Activated CD4-positive, alpha-beta memory T cell treated with anti-CD3 and anti-CD28 coated beads for 36 hours (primary cell): ENCODE data around the gene KIRREL3. TPM values are rescaled to one million over a fixed set of nuclear protein-coding genes. Genes with fewer than 3 reads are reported as not detected.

Source experiments
- CTCF ChIA-PET: fragments of 350-600 bp; sonication (Branson Sonifier 250); formaldehyde crosslinking; loops from one replicate; lab custom pipeline; 2021; ENCODE audit warnings: antibody characterized with exemption, inconsistent platforms; lab: Charles Lee
- POLR2A ChIA-PET: fragments of 350-600 bp; sonication (Branson Sonifier 250); formaldehyde crosslinking; loops from one replicate; lab custom pipeline; 2021; ENCODE audit warnings: antibody characterized with exemption; lab: Charles Lee
- DNase-seq: peaks from one replicate; pipeline ENCODE4 v3.0.0-alpha.2; 2020
- H3K27ac Mint-ChIP-seq: one replicate; pipeline ENCODE4 v1.8.0; 2021; ENCODE audit warnings: mixed read lengths
- H3K27me3 Mint-ChIP-seq: one replicate; pipeline ENCODE4 v1.8.0; 2021; ENCODE audit warnings: mixed read lengths
- H3K36me3 Mint-ChIP-seq: one replicate; pipeline ENCODE4 v1.8.0; 2021; ENCODE audit warnings: mixed read lengths
- H3K4me1 Mint-ChIP-seq: one replicate; pipeline ENCODE4 v1.8.0; 2021; ENCODE audit warnings: low read depth, mixed read lengths
- H3K4me3 Mint-ChIP-seq: one replicate; pipeline ENCODE4 v1.8.0; 2021; ENCODE audit warnings: mild to moderate bottlenecking, mixed read lengths
- H3K9me3 Mint-ChIP-seq: one replicate; pipeline ENCODE4 v1.8.0; 2021; ENCODE audit warnings: mixed read lengths
- intact Hi-C: fragments of 100-400 bp; cut with micrococcal nuclease; formaldehyde crosslinking; loops from one replicate; pipeline ENCODE4 v1.15.1; 2023
- total RNA-seq, 2 experiments: library from RNA; stranded (reverse); gene quantifications; one replicate each; pipeline ENCODE4 v1.2.3, GENCODE V29; 2021

KIRREL3 gene
- total RNA-seq, 2 experiments from 2014 or later = not detected

DNA sequence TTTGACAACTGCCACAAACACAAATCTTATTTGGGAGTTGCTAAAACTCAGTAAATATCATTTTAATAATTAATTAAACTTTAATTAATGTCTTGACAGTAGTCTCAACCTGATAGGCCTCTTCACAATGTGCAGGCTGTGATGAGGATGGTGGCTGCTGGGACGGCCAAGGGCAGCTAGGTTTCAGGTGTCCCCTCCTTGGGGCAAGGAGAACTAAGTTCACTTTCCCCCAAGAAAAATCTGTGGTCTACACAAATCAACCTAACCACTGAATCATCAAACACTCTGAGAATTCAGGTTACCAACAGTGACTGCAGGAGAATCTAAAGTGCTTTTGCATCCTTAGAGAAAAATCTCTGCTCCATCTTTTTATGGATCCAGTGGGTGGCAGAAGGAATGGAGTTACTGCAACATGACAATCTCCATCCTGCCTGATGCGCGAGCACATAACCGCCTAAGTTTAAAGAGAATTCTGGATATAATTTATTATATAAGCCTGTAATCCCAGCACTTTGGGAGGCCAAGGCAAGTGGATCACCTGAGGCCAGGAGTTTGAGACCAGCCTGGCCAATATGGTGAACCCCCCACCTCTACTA, 289.7 kb downstream of the KIRREL3 start:
- H3K27ac Mint-ChIP-seq = no peak overlapping the region
- no peaks in the 10 kb centered on the region for H3K9me3 Mint-ChIP-seq
- H3K4me3 Mint-ChIP-seq = no peak overlapping the region
- peaks cover 9% of the 10 kb centered on the region for H3K27me3 Mint-ChIP-seq
- H3K4me1 Mint-ChIP-seq = no peaks in the 10 kb centered on the region
- ChIA-PET CTCF (no interaction called here), POLR2A (no interaction called here)
- intact Hi-C loops = no loop called here
- DNase-seq = no peak
- H3K36me3 Mint-ChIP-seq = no peaks in the 10 kb centered on the region

DNA sequence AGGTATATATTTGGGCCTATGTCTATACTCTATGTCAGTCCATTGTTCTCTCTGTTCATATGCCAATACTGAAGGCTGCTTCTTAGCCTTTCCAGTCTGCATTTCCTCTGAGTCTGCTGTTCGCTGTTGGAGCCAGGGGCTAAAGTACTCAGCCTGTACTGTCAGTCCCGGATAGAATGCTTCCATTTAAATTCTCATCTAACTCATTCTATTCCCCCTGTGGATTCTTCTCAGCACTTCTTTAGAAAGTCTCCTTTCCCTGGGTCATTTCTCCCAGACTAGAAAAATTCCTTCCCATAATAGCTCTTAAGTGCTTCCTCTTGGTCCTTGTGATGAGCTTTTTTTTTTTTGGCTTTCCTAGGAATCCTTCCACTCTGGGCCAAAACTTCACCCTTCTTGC, 293.1 kb downstream of the KIRREL3 start:
- H3K27me3 Mint-ChIP-seq = peaks cover 3% of the 10 kb centered on the region
- H3K36me3 Mint-ChIP-seq = no peaks in the 10 kb centered on the region
- no peak overlapping the region for H3K4me3 Mint-ChIP-seq
- H3K9me3 Mint-ChIP-seq = no peaks in the 10 kb centered on the region
- no peak overlapping the region for H3K27ac Mint-ChIP-seq
- no peak for DNase-seq
- no peaks in the 10 kb centered on the region for H3K4me1 Mint-ChIP-seq
- intact Hi-C loops = no loop called here
- POLR2A ChIA-PET = no interaction called here
- CTCF ChIA-PET = interaction anchor here (1.0 kb wide), 1 partner anchor 9 kb away, joined by 5 read pairs; no protein-coding TSS in a partner anchor

- no peaks in the 10 kb centered on the region for H3K9me3 Mint-ChIP-seq
- POLR2A ChIA-PET = no interaction called here
- DNase-seq = no peak
- no peak overlapping the region for H3K27ac Mint-ChIP-seq
- H3K4me1 Mint-ChIP-seq = no peaks in the 10 kb centered on the region
- H3K27me3 Mint-ChIP-seq = peaks cover 3% of the 10 kb centered on the region
- intact Hi-C loops = no loop called here
- no peak overlapping the region for H3K4me3 Mint-ChIP-seq
- H3K36me3 Mint-ChIP-seq = no peaks in the 10 kb centered on the region
- CTCF ChIA-PET = no interaction called here
Observed at GRCh38 chr11:126704096-126704495, 296.5 kb downstream of the KIRREL3 start.

DNA sequence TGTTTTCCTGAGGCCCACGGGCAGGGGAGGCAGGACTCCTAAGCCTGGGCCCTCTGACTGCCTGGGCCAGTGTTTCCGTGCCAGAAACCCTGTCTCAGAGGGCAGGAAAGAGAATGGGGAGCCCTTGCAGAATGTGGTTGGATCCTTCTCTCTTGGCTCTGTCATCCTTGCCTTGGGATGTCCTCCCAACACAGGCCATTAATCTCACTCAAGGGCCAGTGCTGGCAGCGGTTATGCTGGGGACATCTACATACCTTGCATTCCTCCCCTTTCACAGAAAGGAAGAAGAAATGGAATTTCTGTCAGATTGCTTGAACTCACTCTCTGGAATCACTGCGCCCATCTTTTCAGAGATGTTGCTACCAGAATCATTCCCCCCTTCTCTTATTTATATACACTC, 296.9 kb downstream of the KIRREL3 start:
- peaks cover 1% of the 10 kb centered on the region for H3K27me3 Mint-ChIP-seq
- no peaks in the 10 kb centered on the region for H3K4me1 Mint-ChIP-seq
- POLR2A ChIA-PET = no interaction called here
- intact Hi-C loops = no loop called here
- H3K27ac Mint-ChIP-seq = no peak overlapping the region
- H3K36me3 Mint-ChIP-seq = no peaks in the 10 kb centered on the region
- CTCF ChIA-PET = no interaction called here
- DNase-seq = no peak
- no peaks in the 10 kb centered on the region for H3K9me3 Mint-ChIP-seq
- H3K4me3 Mint-ChIP-seq = no peak overlapping the region

GRCh38 chr11:126702987-126703386, 297.6 kb downstream of the KIRREL3 start:
- no peak overlapping the region for H3K27ac Mint-ChIP-seq
- POLR2A ChIA-PET = no interaction called here

DNA sequence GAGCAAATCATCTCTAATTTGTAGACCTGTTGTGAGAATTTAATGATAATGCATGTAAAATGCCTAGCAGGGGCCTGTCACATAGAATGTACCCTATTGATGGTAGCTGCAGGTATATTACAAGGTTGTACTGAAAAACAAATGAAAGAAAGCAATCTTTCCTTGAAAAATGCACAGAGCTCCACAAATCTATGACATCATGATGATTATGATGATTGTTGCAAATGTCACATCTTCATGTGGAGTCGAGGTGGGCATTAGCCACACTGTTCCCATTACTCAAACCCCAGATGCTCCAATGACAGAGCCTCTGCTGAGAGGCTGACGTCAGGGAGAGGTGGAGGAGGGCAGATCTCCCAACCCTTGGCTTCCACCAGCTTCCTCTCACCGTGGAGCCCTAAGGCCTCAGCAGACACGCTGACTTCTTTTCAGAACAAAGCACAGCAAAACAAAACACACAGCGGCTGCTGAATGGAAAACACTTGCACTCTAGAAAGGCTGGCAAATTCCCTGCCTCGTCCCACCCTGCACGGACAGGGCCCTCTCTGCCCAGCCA, 298.3 kb downstream of the KIRREL3 start:
- ChIA-PET POLR2A (no interaction called here), CTCF (no interaction called here)
- Mint-ChIP-seq H3K4me1 (no peaks in the 10 kb centered on the region), H3K27me3 (no peaks in the 10 kb centered on the region), H3K36me3 (no peaks in the 10 kb centered on the region), H3K27ac (no peak overlapping the region), H3K4me3 (no peak overlapping the region), H3K9me3 (no peaks in the 10 kb centered on the region)
- no peak for DNase-seq
- intact Hi-C loops = no loop called here

More at GRCh38 chr11:126702987-126703386, 297.6 kb downstream of the KIRREL3 start:
- Mint-ChIP-seq H3K9me3 (no peaks in the 10 kb centered on the region), H3K4me1 (no peaks in the 10 kb centered on the region), H3K36me3 (no peaks in the 10 kb centered on the region), H3K4me3 (no peak overlapping the region), H3K27me3 (no peaks in the 10 kb centered on the region)
- no peak for DNase-seq
- intact Hi-C loops = no loop called here
- CTCF ChIA-PET = no interaction called here

DNA sequence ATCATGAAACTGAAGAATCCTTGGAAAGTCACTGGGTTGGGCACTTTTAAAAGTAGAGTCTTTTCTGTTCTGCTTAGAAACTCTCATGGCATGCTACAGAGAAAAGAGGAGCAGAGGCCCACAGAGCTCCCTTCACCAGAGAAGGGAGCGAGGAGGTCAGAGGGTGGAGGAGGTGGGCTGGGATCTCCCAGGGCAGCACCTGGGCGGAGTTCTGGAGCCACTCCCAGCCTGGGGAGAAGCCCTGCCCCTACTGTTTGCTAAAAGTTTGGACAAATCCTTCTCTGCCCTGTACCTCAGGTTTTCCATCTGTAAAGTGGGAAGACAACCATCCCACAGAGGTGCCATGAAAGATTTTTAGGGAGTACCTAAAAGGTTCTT, 299.1 kb downstream of the KIRREL3 start:
- H3K4me3 Mint-ChIP-seq = no peak overlapping the region
- H3K4me1 Mint-ChIP-seq = no peaks in the 10 kb centered on the region
- CTCF ChIA-PET = no interaction called here
- H3K9me3 Mint-ChIP-seq = no peaks in the 10 kb centered on the region
- no peak overlapping the region for H3K27ac Mint-ChIP-seq
- no peak for DNase-seq
- no peaks in the 10 kb centered on the region for H3K27me3 Mint-ChIP-seq
- POLR2A ChIA-PET = no interaction called here
- H3K36me3 Mint-ChIP-seq = no peaks in the 10 kb centered on the region
- intact Hi-C loops = no loop called here

DNA sequence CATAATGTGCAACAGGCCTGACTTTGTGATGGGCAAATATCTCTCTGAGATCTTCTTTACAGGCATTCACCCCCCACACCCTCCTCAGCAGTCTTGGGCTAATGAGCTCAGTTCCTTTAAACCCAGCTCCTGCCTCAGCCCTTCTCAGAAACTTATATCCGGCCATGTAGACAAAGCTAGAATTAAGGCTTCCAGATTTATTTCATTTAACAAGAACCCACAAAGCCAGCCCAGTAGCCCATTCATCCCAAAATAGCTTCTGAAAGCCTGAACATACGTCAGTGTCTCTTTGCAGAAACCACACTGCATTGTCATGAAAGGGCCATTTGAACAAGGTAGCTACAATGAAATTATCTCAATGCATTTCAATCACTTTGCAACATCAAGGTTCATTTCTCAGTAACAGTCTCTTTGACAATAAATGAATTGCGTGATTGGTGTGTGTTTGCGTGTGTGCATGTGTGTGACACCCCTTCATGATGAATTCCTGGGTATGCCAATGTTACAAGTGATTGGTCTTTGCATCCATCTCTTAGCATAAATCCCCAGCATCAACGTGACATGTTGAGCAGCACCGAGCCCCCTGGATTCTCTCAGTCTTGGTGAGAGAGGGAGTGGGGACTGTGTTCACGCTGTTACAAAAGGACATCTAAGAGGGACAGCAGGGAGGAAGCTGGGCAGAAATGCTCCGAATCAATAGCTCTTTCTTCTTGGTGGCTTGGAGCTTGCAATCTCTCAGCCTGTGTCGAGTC, 299.6 kb downstream of the KIRREL3 start:
- DNase-seq = no peak
- Mint-ChIP-seq H3K9me3 (no peaks in the 10 kb centered on the region), H3K27ac (no peak overlapping the region), H3K4me3 (no peak overlapping the region), H3K36me3 (no peaks in the 10 kb centered on the region), H3K4me1 (no peaks in the 10 kb centered on the region), H3K27me3 (no peaks in the 10 kb centered on the region)
- POLR2A ChIA-PET = no interaction called here
- CTCF ChIA-PET = no interaction called here
- intact Hi-C loops = no loop called here

GRCh38 chr11:126698576-126698975, 302.0 kb downstream of the KIRREL3 start:
- Mint-ChIP-seq H3K4me1 (no peaks in the 10 kb centered on the region), H3K27me3 (no peaks in the 10 kb centered on the region), H3K36me3 (no peaks in the 10 kb centered on the region), H3K9me3 (no peaks in the 10 kb centered on the region), H3K4me3 (no peak overlapping the region), H3K27ac (no peak overlapping the region)
- POLR2A ChIA-PET = no interaction called here
- no peak for DNase-seq
- intact Hi-C loops = no loop called here
- CTCF ChIA-PET = interaction anchor here (1.3 kb wide), 1 partner anchor 17 kb away, joined by 3 read pairs; no protein-coding TSS in a partner anchor

DNA sequence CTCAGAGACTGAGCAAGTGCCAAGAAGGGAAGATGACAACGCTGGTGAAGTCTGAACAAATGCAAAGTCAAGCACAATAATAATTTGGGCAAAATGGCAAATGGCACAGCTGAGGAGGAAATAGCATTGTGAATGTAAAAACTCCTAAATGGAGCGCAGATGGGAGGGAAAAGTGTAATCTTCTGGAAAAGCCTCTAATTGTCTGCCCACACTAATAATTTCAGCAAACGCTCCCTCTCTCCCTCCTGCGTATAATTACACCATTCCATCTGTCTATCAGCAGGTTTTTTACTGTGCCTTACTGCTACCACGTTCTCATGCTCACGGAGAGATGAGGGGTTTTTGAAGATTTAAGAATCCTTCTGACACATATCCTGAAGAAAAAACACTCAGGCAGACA, 302.6 kb downstream of the KIRREL3 start:
- Mint-ChIP-seq H3K4me1 (no peaks in the 10 kb centered on the region), H3K9me3 (no peaks in the 10 kb centered on the region), H3K4me3 (no peak overlapping the region), H3K27me3 (no peaks in the 10 kb centered on the region), H3K27ac (no peak overlapping the region), H3K36me3 (no peaks in the 10 kb centered on the region)
- CTCF ChIA-PET = no interaction called here
- no peak for DNase-seq
- POLR2A ChIA-PET = no interaction called here
- intact Hi-C loops = no loop called here

GRCh38 chr11:126696982-126697381, 303.6 kb downstream of the KIRREL3 start:
- Mint-ChIP-seq H3K27me3 (no peaks in the 10 kb centered on the region), H3K27ac (no peak overlapping the region), H3K4me3 (no peak overlapping the region), H3K36me3 (no peaks in the 10 kb centered on the region), H3K4me1 (no peaks in the 10 kb centered on the region), H3K9me3 (no peaks in the 10 kb centered on the region)
- intact Hi-C loops = no loop called here
- ChIA-PET CTCF (interaction anchor here (0.6 kb wide), 1 partner anchor 293 kb away, joined by 4 read pairs; no protein-coding TSS in a partner anchor), POLR2A (no interaction called here)
- no peak for DNase-seq

DNA sequence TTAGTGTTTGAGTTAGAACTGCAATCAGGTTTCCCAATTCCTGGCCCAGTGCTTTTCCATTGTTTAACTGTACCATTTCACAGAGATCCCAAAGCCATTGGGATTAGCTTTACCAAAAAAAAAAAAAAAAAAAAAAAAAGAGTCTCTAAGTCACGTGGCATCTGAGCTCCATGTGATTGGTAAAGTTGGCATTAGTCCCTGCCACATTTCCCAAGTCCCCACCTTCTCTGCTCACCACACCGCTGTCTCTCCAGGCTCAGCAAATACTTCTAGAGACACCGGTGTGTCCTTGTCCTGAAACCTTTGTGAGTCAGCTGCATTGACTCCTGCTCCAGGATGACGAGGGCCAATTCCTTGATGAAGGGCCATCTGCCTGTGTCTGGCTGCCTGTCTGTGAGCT, 305.3 kb downstream of the KIRREL3 start:
- intact Hi-C loops = no loop called here
- ChIA-PET POLR2A (no interaction called here), CTCF (interaction anchor here (0.8 kb wide), 1 partner anchor 22 kb away, joined by 3 read pairs; no protein-coding TSS in a partner anchor)
- H3K4me3 Mint-ChIP-seq = no peak overlapping the region
- no peaks in the 10 kb centered on the region for H3K4me1 Mint-ChIP-seq
- H3K27ac Mint-ChIP-seq = no peak overlapping the region
- no peaks in the 10 kb centered on the region for H3K9me3 Mint-ChIP-seq
- no peaks in the 10 kb centered on the region for H3K27me3 Mint-ChIP-seq
- no peaks in the 10 kb centered on the region for H3K36me3 Mint-ChIP-seq
- DNase-seq = no peak
